Hippocampal formation (tissue), 2 donors: ENCODE data around the gene KRT4.

Experiments
- DNase-seq, 2 donors: peaks; one replicate each; lab custom pipeline; 2025; lab: John Stamatoyannopoulos, UW

Gene KRT4

DNA sequence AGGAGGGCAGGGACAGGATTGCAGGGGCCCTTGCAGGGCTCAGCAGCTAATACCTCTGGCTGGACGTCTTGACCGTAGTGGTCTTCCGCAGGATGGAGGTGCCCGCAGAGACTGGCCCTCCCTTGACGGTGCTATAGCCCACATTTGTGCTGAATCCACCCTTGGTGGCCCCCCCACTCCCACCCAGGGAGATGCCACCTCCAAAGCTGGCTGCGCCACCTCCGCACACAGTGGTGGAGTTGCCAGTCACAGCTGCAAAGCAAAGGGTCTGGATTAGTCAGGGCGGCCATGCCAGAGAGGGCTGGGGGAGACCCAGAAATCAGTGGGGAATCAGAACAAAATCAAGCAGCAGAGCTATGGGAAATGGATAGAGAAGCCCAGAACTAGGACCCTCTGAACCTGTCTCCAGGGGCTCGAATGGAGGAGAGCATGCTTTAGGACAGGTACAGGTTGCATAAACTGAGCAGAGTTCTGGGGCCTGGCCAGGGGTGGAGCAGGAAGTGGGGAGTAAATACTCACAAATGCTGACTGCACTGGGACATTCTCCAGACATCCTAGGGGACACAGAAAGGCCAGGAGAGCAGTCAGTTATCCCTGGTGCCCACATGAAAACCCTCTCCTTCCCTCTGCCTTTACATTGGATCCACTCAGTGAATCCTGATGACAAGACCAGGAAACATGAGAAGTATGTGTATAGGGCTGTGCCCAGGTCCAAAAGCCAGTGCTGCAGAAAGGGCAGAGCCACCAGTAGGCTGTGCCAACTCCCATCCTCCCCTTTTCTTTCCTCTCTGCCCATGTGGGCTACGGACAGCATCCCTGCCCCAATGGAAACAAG, 8.1 kb upstream of the KRT4 start:
- no peak for DNase-seq

DNA sequence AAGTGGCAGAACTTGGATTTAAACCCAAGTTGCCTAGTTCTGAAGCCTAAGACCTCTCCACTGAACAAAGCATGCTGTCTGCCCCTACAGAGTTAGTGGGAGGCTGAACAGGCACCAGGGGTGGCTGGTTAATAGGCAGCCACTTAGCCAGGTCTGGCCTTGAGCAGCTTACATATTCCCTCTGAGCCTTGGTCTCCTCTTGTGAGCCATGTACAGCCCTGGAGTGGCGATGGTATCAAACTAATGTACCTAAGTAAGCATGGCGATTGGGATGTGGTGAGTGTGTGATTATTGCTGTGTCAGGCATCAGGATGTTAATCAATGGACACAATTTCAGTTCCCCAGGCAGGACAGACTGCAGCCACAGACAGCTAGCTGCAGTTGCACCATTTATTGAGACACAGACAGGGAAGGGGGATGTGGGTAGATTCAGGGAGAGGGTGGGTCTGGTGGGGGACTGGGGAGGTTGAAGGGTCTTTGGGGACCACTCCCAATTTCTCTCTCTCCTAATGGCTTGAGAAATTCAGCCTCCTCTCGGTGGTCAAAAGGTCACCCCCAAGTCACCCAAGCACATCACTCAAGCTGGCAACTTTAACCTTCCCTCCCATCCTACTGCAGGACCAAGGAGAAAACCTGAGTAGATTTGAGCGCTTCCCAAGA, 7.3 kb upstream of the KRT4 start:
- no peak for DNase-seq

GRCh38 chr12:52820521-52820920, 6.6 kb upstream of the KRT4 start:
- DNase-seq, result no peak

DNA sequence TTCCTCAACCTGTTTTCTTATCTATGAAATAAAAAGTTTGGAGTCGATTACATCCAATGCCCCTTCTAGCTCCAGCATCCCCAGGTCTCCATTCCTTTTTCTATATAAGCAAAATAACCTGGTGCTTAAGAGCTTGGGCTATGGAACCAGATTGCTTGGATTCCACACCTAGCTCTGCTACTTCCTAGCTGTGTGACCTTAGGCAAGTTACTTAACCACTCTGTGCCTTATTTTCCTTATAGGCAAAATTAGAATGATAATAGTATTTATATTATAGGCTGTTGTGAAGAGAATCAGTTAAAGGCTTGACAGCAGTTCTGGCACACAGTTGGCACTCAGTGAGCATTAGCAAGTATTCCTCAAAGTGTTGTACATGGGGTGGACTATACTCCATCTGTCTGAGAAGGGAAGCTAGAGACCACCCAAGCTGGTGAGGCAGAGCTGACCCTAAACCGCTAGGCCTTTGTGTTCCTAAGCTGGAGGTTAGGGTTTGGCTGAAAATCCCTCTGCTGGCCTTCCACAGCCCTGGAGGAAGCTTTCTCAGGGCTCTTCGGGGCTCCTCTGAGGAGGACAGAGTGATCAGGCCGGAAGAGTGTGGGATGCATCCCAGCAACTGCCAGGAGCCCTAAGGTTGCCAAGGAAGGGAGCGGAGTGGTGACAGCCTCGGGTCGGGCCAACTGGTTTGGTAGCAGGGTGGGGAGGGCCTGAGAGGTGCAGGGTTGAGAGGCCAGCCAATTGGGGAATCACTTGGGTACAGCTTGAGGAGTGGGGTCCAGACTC, 6.0 kb upstream of the KRT4 start:
- no peak for DNase-seq

GRCh38 chr12:52818887-52819420, 5.0 kb upstream of the KRT4 start:
- DNase-seq, result no peak

- no peak for DNase-seq
Measured at GRCh38 chr12:52818388-52818787, 4.5 kb upstream of the KRT4 start.

DNA sequence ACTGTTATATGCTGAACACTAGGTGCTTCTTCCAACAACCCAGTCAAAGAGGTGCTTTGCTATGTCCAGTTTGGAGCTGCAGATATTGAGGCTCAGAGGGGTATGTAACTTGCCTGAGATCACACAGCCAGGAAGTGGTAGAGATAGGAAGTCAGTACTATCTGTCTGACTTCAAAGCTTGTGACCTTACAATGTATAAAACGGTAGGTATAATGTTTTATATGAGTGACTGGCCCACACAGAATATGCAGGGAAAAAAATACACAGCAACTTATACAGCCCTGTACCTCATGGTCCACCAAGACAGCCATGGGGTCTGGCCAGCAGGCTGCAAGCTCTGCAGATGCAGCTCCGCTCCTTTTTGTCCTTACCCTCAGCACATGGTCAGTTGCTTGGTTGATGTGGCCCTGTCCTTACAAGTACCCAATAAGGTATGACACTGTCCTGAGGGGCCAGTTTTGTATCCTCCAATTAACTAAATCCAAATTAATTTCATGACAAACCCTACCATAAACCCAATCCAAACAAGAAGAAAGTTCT, 3.9 kb upstream of the KRT4 start:
- DNase-seq, result no peak

DNA sequence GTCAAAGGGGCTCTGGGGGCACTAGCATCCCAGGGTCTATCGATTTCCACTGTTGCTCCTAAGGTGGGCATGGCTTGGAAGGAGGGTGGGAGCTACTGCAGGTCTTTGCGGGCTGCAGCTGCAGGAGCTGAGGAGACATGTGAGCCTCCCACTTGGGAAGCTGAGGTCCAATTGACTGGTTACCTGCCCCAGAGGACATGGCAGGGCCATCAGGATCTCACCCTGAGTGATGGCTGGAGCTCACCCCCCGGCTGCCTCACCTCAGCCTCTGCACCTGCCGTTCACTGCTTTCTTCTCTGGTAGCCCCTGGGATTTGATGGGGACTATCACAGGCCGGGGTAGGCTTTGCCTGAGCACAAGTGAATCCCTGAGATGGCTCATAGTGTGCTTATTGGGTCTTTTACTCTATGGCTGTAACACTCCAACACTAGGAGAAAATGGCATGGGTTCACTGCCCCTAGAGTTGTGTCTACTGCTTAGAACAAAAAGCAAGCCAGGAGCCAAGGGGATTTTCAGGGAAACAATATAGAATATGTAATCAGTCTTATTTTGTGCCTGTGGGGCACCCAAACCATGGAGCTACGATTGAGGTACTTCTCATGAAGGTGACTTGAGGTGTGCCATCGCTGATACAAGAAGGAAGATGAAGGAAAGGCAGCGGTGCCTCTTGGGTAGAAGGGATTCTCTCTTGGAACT, 3.2 kb upstream of the KRT4 start:
- DNase-seq, result no peak

DNA sequence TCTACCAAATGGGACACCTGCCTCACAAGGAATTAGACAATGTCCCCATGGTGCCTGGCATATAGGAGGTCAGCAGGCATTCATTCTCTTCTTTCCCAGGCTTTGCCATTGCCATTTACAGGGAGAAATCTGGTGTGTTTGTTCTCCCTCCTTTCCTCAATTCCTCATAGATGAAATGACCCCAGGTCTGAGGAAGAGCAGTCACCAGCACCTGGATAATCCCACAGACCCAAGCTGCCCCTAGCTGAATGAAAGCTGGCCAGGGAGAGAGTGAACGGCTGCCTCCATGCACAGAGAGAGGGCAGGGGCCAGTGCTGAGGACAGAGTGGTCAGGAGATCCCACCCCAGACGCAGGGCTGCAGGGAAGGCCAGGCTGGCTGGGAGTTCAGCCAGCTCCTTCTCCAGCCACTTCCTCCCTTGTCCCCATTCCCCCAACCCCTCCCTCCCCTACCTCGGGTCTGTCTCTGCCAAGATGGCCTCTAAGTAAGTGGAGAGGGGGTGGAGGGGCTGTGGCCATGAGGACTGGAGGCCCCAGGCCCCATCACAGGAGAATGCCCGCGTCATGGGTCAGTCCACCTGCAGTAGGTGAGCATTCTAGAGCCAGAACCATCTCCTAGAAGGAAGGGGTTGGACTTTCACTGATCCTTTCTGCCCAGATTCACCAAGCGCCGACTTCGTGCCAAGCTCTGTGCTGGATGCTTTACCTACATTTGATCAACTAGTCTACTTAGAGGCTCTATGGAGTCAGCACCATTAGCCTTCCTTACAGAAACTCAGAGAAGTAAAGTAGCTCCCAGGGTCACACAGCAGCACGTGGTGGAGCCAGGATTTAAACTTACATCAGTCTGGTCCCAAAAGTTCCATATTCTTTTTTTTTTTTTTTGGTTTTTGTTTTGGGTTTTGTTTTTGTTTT, 2.0 kb upstream of the KRT4 start:
- DNase-seq, result no peak

DNA sequence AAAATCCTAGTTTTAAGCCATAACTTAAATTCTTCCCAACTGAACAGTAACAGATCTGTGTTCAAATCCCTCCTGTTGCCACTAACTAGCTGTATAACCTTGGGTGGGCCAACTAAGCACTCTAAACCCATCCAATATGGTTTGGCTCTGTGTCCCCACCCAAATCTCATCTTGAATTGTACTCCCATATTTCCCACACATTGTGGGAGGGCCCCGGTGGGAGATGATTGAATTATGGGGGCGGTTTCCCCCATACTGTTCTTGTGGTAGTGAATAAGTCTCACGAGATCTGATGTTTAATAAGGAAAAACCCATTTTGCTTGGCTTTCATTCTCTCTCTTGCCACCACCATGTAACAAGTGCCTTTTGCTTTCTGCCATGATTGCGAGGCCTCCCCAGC, 1.2 kb upstream of the KRT4 start:
- no peak for DNase-seq

DNA sequence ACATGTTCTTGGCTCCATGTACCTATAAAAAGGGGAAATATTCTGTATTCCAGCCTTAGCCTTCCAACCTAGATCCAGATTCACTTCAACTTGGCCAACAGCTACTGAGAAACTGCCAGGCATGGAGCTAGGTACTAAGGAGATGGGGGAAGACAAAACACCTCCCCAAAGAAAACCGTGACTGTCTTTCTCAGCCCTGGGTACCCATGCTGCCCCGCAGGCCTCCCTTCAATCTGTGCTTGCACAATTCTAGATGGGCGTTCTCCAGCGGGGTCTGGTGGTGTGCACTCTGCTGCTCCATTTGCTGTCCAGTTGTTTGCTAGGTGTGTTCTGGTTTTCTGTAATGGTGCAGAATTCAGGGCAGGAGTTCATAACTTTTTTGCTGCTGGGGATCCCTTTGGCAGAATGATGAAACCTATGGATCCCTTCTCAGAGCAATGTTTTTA, 817 bp upstream of the KRT4 start:
- DNase-seq, result no peak

DNA sequence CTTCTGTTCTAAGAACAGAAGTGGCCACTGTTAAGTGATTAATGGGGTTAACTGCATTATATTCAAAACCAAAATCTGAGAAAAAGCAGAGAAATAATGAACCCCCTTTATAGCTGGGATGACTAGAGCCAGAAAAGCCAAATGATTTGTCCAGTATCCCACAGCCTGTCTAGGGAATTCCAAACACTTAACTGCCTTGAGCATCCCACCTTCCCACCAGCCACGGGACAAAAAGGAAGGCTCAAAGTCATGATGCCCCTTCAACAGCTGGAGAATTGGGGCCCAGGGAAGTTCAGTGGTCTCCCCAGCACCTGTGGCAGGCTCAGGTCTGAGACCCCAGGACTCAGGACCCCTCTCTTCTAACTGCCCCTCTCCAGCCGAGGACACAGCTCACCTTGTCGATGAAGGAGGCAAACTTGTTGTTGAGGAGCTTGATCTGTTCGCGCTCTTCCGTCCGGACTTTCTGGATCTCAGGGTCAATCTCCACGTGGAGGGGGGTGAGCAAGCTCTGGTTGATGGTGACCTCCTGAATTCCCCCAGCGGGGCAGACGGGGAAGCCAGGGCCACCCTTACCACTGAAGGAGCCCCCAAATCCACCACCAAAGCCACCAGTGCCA, 605 bp downstream of the KRT4 start:
- no peak for DNase-seq

- no peak for DNase-seq
Measured at GRCh38 chr12:52812749-52813148, 1.2 kb downstream of the KRT4 start.

- no peak for DNase-seq
Measured at GRCh38 chr12:52812073-52812400, 1.9 kb downstream of the KRT4 start.

- no peak for DNase-seq
Measured at GRCh38 chr12:52811191-52812072, 2.5 kb downstream of the KRT4 start.

- DNase-seq, result no peak
Measured at GRCh38 chr12:52810554-52810953, 3.4 kb downstream of the KRT4 start.

DNA sequence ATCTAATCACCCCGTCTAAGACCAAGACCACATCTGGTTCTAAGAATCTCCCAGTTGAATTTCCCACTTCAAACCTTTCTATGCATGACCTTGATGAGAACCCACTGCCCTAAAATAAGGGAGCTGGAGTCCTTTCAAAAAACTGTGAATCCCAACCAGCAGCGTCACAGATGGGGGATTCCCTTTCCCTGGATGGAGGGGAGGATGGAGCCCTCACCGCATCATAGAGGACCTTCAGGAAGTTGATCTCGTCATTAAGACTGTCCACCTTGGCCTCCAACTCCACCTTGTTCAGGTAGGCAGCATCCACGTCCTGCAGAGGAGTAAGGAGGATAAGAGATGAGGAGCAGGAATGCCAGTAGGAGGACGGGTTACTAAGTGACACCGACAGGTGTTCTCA, 4.8 kb downstream of the KRT4 start:
- no peak for DNase-seq

DNA sequence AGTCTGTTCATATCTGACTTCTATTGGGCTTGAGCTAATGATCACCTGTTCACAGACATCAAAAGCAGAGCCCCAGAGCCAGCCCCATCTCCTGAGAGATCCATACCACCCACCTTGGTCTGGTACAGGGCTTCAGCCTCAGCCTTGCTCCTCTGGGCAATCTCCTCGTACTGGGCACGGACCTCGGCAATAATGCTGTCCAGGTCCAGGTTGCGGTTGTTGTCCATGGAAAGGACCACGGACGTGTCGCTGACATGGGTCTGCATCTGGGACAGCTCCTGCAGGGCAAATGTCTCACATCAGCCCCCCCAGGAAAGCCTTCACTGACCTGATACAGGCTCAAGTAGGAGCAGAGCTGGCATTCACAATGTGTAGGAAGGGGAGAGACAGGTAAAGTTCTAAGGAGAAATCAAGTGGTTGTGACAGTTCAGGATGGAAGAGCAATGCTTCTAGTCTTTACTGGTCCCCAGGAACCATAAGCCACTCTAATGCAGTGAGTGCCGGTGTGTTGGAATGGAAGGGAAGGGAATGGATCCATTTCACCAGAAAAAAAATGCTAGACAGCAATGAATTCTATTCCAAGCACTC, 5.2 kb downstream of the KRT4 start:
- DNase-seq, result no peak
